ENCODE data around the gene HDC. TPM values are rescaled to one million over a fixed set of nuclear protein-coding genes. Genes with fewer than 3 reads are reported as not detected.

Gene HDC
- total and polyA plus RNA-seq, 11 donors, result 0.18 to 0.97 (median 0.39) TPM; not detected in 3

DNA sequence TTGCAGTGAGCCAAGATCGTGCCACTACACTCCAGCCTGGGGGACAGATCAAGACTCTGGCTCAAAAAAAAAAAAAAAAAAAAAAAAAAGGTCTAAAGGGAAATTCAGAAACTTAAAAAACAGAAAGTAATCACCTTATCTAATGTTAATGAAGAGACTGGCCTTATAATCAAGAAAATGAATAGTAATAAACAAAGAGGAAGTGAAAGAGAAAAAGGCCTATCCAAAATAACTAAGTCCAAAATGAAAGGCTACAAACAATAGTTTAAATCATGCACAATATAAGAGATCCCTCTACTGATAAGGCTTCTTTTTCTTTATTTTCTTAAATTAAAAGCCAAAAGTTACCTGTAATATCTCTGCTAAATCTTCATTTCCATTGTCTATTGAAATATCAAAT is 37.1 kb upstream of the HDC start:
- Histone ChIP-seq H3K36me3 (peaks cover 0 to 66% (median 56%) of the 10 kb centered on the region in 9 donors), H3K4me1 (no peaks in the 10 kb centered on the region), H3K27ac (no peak overlapping the region), H3K4me3 (no peak overlapping the region), H3K9me3 (peaks cover 0 to 9% (median 0%) of the 10 kb centered on the region in 12 donors), H3K27me3 (no peaks in the 10 kb centered on the region)
- no peak for ATAC-seq
- no peak for DNase-seq
- intact Hi-C loops (cut with DNase I), result no loop called here
- no peak for TF ChIP-seq POLR2A (IDR thresholded peaks at IDR 0.05)
- TF ChIP-seq, protein P1, sequence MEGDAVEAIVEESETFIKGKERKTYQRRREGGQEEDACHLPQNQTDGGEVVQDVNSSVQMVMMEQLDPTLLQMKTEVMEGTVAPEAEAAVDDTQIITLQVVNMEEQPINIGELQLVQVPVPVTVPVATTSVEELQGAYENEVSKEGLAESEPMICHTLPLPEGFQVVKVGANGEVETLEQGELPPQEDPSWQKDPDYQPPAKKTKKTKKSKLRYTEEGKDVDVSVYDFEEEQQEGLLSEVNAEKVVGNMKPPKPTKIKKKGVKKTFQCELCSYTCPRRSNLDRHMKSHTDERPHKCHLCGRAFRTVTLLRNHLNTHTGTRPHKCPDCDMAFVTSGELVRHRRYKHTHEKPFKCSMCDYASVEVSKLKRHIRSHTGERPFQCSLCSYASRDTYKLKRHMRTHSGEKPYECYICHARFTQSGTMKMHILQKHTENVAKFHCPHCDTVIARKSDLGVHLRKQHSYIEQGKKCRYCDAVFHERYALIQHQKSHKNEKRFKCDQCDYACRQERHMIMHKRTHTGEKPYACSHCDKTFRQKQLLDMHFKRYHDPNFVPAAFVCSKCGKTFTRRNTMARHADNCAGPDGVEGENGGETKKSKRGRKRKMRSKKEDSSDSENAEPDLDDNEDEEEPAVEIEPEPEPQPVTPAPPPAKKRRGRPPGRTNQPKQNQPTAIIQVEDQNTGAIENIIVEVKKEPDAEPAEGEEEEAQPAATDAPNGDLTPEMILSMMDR (IDR thresholded peaks at IDR 0.05), result no peak
- 94 to 100% (median 98%) methylated on average over 1 of the region's 1 CpG for WGBS, 4 donors

DNA sequence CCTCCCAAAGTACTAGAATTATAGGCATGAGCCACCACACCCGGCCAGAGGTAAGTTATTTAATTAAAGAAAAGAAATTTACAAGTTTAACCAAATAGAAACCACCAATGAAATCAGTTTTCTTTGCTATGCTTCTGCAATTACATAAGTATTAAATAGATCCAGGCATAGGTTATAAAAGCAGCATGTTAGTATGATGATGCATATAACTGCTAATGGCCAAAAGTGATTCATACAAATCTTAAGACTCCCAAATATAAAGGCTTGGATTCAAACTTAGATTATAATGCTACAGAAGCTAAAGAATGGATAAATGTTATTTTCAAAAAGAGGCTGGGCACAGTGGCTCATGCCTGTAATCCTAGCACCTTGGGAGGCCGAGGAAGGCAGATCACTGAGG is 32.8 kb upstream of the HDC start:
- no peaks in the 10 kb centered on the region for H3K4me1 ChIP-seq
- DNase-seq (no peak), ATAC-seq (no peak)
- H3K4me3 ChIP-seq, result no peak overlapping the region
- H3K9me3 ChIP-seq, result no peaks in the 10 kb centered on the region
- no peak overlapping the region for H3K27ac ChIP-seq
- H3K36me3 ChIP-seq, result peaks cover 0 to 86% (median 42%) of the 10 kb centered on the region in 9 donors
- H3K27me3 ChIP-seq, result no peaks in the 10 kb centered on the region
- intact Hi-C loops (cut with DNase I), result no loop called here
- WGBS, 4 donors, result 96 to 100% (median 97%) methylated on average over 2 of the region's 2 CpGs
- no peak for TF ChIP-seq POLR2A (IDR thresholded peaks at IDR 0.05)
- TF ChIP-seq, protein P1 (IDR thresholded peaks at IDR 0.05), result no peak

DNA sequence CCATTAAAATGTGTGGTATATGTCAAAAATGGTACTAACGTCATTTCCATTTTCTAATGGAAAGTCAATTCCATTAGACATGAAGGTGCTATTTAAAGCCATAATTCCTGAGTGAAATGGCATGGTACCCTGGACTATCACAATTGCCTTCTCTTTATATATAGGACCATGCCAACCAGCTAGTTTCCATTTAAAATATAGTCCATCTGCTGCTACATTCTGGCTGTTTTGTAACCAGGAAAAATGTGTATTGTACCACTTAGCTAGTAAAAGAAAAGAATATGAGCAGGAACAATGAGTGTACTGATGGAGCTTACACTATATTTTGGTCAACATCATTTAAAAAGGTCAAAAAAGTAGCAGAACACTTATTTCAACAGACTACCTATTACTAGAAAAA is 30.4 kb upstream of the HDC start:
- ATAC-seq (no peak), DNase-seq (no peak)
- H3K4me1 ChIP-seq, result no peaks in the 10 kb centered on the region
- no peak overlapping the region for H3K27ac ChIP-seq
- no peak overlapping the region for H3K4me3 ChIP-seq
- H3K36me3 ChIP-seq, result peaks cover 0 to 73% (median 24%) of the 10 kb centered on the region in 9 donors
- no peaks in the 10 kb centered on the region for H3K27me3 ChIP-seq
- WGBS, 4 donors, result 87 to 99% (median 91%) methylated on average over 1 of the region's 1 CpG
- no peaks in the 10 kb centered on the region for H3K9me3 ChIP-seq
- intact Hi-C loops (cut with DNase I), result no loop called here
- no peak for TF ChIP-seq POLR2A (IDR thresholded peaks at IDR 0.05)
- TF ChIP-seq, protein P1 (IDR thresholded peaks at IDR 0.05), result no peak

DNA sequence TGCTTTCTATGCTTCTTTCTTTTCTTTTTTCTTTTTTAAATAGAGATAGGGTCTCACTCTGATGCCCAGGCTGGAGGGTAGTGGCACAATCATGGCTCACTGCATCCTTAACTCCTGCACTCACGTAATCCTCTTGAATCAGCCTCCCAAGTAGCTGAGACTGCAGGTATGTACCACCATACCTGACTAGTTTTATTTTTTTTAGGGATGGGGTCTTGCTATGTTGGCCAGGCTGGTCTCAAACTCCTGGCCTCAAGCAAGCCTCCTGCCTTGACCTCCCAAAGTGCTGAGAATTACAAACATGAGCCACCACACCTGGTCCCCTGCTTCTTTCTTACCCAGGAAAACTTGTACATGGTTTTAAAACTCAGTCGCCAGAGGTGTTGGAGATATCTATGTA is 24.2 kb upstream of the HDC start:
- Histone ChIP-seq H3K27me3 (no peaks in the 10 kb centered on the region), H3K36me3 (peaks cover 0 to 69% (median 33%) of the 10 kb centered on the region in 9 donors), H3K4me1 (no peaks in the 10 kb centered on the region), H3K27ac (no peak overlapping the region), H3K9me3 (no peaks in the 10 kb centered on the region), H3K4me3 (no peak overlapping the region)
- 95 to 100% (median 97%) methylated on average over 2 of the region's 2 CpGs for WGBS, 4 donors
- no peak for ATAC-seq
- intact Hi-C loops (cut with DNase I), result no loop called here
- DNase-seq, result no peak
- TF ChIP-seq, protein P1 (IDR thresholded peaks at IDR 0.05), result no peak
- no peak for TF ChIP-seq POLR2A (IDR thresholded peaks at IDR 0.05)

Data from heart left ventricle (tissue), 16 donors.